Inferior parietal cortex (tissue), 1 donor: ENCODE data around the gene PAX3.

Experiments used
- DNase-seq: peaks from one replicate; pipeline ENCODE4 v3.0.0-alpha.2; 2016; ENCODE audit errors: extremely low spot score

PAX3 gene

DNA sequence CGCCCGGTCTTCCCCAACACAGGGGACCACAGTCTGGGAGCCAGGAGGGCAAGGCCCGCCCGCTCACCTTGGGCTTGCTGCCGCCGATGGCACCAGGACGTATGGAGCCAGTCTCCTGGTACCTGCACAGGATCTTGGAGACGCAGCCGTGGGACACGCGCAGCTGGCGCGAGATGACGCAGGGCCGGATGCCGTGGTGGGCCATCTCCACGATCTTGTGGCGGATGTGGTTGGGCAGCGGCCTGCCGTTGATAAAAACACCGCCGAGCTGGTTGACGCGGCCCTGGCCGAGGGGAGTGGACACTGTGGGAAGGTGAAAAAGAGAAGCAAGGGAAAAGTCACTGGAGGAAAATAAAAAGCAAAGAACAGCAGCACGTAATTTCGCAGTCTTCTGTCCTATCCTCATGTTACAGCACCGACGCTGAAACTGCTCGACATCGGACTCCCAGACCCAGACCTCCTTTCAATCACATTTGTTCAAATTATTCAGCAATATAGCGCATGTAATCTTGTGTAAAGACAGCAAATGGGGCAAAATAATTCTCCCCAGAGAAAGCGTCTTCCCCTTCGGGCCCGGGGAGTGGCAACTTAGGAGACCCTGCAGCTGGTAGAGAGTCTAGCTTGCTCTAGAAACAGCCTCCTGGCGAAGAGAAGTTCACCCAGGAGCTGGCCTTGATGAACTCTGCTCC lies 1.7 kb downstream of the PAX3 start:
- DNase-seq = no peak

GRCh38 chr2:222296311-222296741 lies 2.5 kb downstream of the PAX3 start:
- DNase-seq = no peak

- DNase-seq = no peak
Measured at GRCh38 chr2:222295368-222296062, 3.3 kb downstream of the PAX3 start.

- no peak for DNase-seq
Measured at GRCh38 chr2:222294996-222295367, 3.8 kb downstream of the PAX3 start.

GRCh38 chr2:222293660-222294630 lies 4.9 kb downstream of the PAX3 start:
- no peak for DNase-seq

DNA sequence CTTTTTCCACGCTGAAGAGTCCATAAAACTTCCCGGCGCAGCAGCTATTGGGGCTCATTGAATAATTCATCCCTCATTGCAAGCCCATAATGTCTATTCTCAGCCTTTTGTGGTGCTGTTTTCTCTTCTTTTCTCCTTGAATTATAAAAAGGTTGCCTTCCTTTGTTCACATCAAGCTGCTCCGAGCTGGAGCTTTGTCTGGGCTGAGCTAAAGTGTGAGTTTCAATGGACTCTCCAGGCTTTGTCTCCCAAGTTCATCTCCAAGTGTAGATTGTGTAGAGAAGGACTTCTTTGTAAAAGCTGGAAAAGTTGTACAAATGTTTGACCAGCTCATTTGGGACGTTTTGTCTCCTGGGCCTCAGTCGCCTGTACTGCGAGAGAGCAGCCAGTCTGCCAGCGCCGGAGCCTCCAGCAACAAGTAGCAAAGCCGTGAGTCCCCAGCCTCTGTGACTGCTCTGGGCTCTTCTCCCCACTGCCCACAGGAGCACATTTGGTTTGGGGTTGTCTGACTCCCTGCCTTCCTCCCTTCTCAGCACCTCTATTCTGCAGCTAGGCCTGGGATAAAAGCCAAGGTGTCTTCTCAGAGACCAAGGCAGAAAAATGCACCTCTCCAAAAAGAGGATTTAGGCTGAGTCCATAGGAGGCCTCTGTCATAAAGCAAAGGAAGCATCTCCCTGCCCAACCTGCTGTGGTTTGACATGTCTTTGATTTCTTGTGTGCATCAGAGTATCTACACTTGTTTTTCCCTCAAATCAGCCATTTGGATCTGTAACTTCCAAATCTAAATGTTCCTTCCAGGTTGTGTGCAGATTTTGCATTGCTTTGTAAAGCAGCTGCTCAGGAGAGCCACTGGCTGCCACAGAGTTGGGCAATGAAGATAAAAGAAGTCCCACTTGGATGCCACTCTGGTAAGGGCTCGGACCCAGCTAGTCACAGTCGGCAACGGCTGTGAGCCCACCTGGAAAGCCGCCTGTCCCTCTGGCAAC lies 6.4 kb downstream of the PAX3 start:
- DNase-seq = no peak

GRCh38 chr2:222291485-222291841 lies 7.3 kb downstream of the PAX3 start:
- no peak for DNase-seq

DNA sequence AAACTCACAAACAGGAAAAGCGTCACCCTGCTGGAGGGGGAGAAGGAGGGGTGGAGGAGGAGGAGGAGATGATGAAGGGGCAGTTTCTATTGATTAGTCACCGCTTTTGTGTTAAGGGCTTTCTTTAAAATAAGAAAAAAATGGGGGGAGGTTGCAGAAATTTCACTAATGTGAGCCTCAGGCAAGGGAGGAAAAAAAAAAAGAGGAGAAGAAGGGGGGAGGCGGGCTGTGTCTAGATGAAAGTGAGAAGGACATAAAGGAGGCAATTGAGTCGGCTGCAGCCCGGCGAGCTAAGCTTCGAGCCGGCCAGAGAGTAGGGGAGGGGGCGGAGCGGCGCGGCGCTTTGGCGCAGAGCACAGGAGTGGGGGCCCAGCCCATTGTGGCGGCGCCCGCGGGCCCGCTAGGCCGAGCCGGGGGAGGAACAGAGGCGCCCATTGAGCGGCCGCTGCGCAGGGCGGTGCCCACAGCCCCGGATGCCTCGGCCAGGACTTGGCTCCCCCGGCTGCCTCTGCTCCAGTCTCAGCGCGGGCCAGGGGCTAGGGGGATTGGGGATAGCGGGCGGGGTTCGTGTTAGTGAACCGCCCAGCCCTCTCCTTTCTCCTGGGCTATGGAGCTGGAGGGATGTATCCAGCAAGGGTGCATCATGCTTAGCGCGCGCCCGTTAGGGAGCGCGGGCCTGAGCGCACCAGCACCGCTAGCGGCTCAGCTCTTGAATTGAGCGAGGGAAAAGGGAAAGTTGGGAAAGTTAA lies 7.9 kb downstream of the PAX3 start:
- no peak for DNase-seq

GRCh38 chr2:222290401-222290735 lies 8.4 kb downstream of the PAX3 start:
- no peak for DNase-seq

GRCh38 chr2:222289278-222290160 lies 9.3 kb downstream of the PAX3 start:
- no peak for DNase-seq

- no peak for DNase-seq
Measured at GRCh38 chr2:222288590-222289277, 10.1 kb downstream of the PAX3 start.

GRCh38 chr2:222287862-222288479 lies 10.8 kb downstream of the PAX3 start:
- no peak for DNase-seq

GRCh38 chr2:222284466-222284865 lies 14.3 kb downstream of the PAX3 start:
- DNase-seq = no peak

DNA sequence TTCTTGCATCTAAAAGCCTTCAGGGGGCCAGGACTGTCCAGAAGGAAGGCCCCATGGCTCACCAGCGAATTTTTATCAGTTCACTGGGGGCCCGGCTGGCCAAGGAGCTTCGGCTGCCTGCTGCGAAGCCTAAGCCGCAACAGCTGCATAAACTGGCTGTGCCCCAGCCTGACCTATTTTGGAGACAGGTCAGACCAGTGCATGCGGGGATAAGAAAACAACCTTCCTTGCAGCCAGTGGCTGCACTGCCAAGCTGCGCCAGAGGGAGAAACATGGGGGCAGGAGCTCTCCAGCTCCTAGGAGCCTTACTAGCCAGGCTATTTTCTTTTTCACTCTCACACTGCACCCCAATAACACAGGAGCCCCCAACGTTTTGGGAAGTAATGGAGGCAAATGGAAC lies 15.2 kb downstream of the PAX3 start:
- no peak for DNase-seq

GRCh38 chr2:222281506-222281905 lies 17.3 kb downstream of the PAX3 start:
- no peak for DNase-seq

DNA sequence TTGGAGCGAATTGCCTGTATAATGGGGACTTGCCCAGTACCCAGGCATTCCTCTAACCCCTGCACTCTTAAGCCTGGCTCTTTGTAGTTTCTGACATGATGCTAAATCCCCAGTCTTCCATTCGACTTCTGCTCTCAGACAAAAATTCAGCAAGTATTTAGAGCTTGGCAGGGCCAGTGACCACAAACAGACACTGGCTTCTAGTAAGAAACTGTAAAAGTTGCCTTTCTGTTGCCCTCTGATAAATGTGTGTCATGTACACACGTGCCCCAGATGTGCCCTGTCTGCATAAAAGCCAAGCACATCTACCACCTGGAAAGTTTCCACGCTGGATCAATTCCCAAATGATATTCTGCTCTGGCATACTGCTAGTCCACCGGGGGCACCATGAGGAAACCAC lies 18.0 kb downstream of the PAX3 start:
- no peak for DNase-seq

DNA sequence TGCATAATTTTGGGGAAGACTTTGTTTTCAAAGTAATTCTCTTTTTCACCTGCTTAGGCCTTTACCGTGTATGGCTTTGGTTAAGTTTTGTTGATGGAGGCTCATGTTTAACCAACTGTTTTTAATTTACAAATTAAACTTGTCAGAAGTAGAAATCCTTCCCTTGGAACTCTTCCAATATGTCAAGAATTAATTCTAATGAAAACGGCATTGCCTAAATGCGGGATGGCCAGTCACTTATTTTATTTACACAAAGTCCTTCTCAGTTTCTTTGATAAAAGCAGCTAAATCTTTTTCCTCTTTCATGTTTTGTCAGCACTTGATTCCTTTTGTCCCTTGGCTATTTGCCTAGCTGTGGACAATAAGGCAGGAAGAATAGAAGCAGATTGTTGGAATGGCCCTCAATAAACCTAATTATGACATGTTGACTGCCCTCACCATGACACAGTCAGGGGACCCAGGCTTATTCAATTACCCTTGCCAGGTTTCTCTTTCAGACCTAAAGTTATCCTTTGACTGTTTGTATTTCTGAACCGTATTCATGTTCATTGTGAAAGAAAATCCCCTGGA lies 26.3 kb downstream of the PAX3 start:
- no peak for DNase-seq

- DNase-seq = no peak
Measured at GRCh38 chr2:222271854-222272253, 26.9 kb downstream of the PAX3 start.
